CD4-positive, alpha-beta T cell treated with Interleukin-4 for 1 hour (primary cell): ENCODE measurements around the gene UBAP2L.
"Not testable (repeated sequence)": the region's sequence is repeated elsewhere in the genome, so short reads cannot be mapped to it uniquely, and the experiment has no call there.

ENCODE experiments used
- DNase-seq, 2 donors: peaks; one replicate each; pipeline ENCODE4 v3.0.0-alpha.2; 2020 to 2022

Gene UBAP2L

DNA sequence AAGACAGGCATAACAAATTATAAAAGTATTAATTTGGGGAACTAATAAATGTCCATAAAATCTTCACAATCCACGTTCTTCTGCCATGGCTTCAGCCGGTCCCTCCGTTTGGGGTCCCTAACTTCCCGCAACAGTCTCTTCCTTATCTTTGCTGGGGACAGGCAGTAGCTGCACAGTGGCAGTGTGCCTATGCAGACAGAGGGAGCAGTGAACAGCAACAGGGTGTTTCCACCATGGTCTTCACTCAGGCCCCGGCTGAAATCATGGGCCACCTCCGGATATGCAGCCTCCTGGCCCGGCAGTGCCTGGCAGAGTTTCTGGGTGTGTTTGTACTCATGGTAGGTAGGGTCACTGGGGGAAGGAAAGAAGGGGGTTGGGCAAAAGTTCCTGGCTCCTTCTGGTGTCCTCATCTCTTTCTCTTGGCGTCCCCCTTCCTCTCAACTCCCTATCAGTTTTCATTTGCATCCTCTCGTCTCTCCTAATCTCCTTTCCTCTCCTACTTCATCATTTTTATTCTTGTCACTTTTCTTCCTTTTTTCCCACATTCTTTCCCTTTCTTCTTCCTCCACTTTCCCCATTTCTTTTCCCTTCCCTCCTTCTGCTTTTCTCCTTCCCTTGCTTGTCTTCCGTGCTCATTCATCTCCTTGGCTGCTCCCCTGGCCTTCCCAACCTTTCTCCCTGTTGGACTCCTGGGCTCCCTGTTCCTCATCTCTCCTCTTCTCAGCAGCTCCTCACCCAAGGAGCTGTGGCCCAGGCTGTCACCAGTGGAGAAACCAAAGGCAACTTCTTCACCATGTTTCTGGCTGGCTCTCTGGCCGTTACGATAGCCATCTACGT is 91.7 kb downstream of the UBAP2L start:
- DNase-seq, result not testable (repeated sequence)

DNA sequence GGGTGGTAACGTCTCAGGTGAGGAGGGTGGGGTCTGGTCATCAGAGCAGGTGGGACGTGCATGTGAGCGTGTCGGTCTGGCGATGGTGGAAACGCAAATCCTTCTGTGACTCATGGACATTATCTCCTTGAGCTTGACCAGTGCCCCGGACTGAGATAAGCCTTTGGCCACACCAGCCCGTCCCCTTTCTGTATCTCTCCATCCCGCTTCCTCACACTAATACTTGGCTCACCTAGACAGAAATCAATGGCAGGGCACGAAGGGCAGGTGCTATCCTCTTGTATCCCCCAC is 92.3 kb downstream of the UBAP2L start:
- DNase-seq, result no peak

DNA sequence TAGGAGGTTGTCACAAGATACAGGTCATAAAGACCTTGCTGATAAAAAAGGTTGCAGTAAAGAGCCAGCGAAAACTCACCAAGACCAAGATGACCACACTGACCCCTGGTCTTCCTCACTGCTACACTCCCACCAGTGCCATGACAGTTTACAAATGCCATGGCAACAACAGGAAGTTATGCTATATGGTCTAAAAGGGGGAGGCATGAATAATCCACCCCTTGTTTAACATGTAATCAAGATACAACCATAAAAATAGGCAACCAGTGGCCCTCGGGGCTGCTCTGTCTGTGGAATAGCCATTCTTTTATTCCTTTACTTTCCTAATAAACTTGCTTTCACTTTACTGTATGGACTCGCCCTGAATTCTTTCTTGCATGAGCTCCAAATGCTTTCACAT is 93.5 kb downstream of the UBAP2L start:
- not testable (repeated sequence) for DNase-seq

DNA sequence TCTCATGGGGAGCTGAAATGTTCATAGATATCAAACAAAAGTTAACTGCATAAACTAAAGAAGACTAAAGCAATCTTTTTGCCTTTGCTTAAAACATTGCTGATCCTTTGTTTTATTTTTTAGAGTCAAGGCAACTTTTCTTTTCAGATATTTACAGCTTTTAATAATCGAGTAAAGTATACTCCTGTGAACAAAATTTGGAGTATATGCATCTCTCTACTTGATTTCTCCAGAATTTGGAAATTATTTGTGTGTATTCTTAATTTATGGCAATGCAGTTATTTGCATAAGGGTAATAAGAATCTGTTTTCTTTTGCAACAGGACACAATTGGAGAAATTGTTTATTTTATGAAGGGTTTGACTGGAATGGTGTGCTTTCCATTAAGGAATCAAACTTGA is 95.9 kb downstream of the UBAP2L start:
- no peak for DNase-seq

DNA sequence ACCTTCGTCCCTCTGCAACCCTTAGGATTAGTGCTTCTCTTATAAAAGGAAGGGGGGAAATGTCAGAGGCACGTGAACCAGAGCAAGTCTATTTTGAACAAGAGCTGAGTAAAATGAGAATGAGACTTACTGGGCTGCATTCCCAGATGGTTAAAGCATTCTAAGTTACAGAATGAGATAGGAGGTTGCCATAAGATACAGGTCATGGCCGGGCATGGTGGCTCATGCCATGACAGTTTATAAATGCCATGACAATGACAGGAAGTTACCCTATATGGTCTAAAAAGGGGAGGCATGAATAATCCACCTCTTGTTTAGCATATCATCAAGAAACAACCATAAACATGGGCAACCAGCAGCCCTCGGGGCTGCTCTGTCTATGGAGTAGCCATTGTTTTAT is 97.6 kb downstream of the UBAP2L start:
- DNase-seq, result no peak
